COLO668 (cell line): ENCODE results near the gene FAM163A.

Source experiments
- DNase-seq: peaks from one replicate; lab custom pipeline; 2025; ENCODE audit not compliant: unreplicated experiment; lab: John Stamatoyannopoulos, UW

FAM163A gene

GRCh38 chr1:179750630-179751029 is 7.5 kb downstream of the FAM163A start:
- DNase-seq: no peak

- DNase-seq: no peak
Observed at GRCh38 chr1:179753061-179753460, 10.0 kb downstream of the FAM163A start.

GRCh38 chr1:179754041-179754624 is 11.0 kb downstream of the FAM163A start:
- no peak for DNase-seq

GRCh38 chr1:179757933-179758332 is 14.8 kb downstream of the FAM163A start:
- no peak for DNase-seq

- no peak for DNase-seq
Observed at GRCh38 chr1:179760521-179760920, 17.4 kb downstream of the FAM163A start.

- DNase-seq: no peak
Observed at GRCh38 chr1:179761296-179761695, 18.2 kb downstream of the FAM163A start.

- DNase-seq: no peak
Observed at GRCh38 chr1:179761846-179762640, 19.0 kb downstream of the FAM163A start.

- no peak for DNase-seq
Observed at GRCh38 chr1:179767177-179767581, 24.1 kb downstream of the FAM163A start.

GRCh38 chr1:179767996-179768395 is 24.9 kb downstream of the FAM163A start:
- no peak for DNase-seq

GRCh38 chr1:179770887-179771502 is 27.9 kb downstream of the FAM163A start:
- DNase-seq: no peak

GRCh38 chr1:179773264-179773663 is 30.2 kb downstream of the FAM163A start:
- no peak for DNase-seq

- DNase-seq: no peak
Observed at GRCh38 chr1:179774000-179774399, 30.9 kb downstream of the FAM163A start.

- no peak for DNase-seq
Observed at GRCh38 chr1:179774566-179774965, 31.5 kb downstream of the FAM163A start.

- DNase-seq: no peak
Observed at GRCh38 chr1:179775009-179775408, 31.9 kb downstream of the FAM163A start.

GRCh38 chr1:179776831-179777230 is 33.7 kb downstream of the FAM163A start:
- no peak for DNase-seq

- DNase-seq: no peak
Observed at GRCh38 chr1:179777731-179778130, 34.6 kb downstream of the FAM163A start.

GRCh38 chr1:179779645-179780272 is 36.7 kb downstream of the FAM163A start:
- no peak for DNase-seq

- DNase-seq: no peak
Observed at GRCh38 chr1:179781962-179782361, 38.9 kb downstream of the FAM163A start.

- DNase-seq: no peak
Observed at GRCh38 chr1:179785031-179785431, 41.9 kb downstream of the FAM163A start.

GRCh38 chr1:179785728-179786127 is 42.6 kb downstream of the FAM163A start:
- no peak for DNase-seq

GRCh38 chr1:179786815-179787685 is 44.0 kb downstream of the FAM163A start:
- DNase-seq: no peak
